ENCODE data around the gene GAL3ST3.
A peak's percentile ranks its signal among the peaks of the same experiment; 100 is the strongest.

The GAL3ST3 gene

DNA sequence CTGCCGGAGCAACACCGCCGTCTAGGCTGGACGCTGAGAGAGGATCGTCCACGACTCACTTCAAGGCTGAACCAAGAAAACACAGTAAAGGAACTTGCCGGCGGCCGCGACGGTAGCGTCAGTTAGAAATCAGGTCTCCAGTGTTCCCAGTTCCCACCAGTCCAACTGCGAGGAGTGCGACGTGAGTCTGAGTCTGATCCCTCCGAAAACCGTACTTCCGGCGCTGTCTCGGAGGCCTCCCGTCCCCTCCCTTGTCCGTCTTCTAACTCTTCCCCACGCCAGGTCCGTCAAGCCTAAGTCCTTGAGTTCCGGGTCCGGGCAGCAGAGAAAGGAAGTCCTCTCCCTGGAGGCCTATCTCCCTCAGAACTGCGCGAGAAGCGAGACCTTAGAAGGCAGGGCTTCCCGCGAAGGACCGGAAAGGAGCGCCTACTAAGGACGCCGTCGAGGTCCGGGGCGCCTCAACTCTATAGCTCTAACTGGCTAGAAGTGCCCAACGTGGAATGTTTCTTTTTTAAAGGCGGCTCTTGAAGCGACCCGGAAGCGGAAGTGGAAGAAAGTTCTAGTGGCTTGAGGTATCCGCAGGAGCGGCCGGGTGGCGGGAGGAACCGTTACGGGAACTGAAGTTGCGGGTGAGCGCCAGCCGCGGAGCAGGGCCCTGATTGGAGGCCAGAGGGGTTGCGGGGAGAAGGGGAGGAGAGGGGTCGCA, 46.9 kb downstream of the GAL3ST3 start, which contains the start of the genes BANF1 and EIF1AD:
TSS of gene BANF1 (plus strand) at position 562 of the 706 bp plus-strand sequence. CDS start 748 bp downstream, outside the sequence.
TSS of gene EIF1AD (minus strand) at position 216 of the 706 bp plus-strand sequence. CDS start 1,768 bp downstream, outside the sequence.
- DNase-seq (ENCODE audit: low read depth) = peak; percentile 99
- H3K4me3 ChIP-seq (replicated peaks; ENCODE audit: low read depth, low read length) = peak within 1 kb of the TSS; percentile 99
- TF ChIP-seq, protein P1, sequence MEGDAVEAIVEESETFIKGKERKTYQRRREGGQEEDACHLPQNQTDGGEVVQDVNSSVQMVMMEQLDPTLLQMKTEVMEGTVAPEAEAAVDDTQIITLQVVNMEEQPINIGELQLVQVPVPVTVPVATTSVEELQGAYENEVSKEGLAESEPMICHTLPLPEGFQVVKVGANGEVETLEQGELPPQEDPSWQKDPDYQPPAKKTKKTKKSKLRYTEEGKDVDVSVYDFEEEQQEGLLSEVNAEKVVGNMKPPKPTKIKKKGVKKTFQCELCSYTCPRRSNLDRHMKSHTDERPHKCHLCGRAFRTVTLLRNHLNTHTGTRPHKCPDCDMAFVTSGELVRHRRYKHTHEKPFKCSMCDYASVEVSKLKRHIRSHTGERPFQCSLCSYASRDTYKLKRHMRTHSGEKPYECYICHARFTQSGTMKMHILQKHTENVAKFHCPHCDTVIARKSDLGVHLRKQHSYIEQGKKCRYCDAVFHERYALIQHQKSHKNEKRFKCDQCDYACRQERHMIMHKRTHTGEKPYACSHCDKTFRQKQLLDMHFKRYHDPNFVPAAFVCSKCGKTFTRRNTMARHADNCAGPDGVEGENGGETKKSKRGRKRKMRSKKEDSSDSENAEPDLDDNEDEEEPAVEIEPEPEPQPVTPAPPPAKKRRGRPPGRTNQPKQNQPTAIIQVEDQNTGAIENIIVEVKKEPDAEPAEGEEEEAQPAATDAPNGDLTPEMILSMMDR (IDR thresholded peaks at IDR 0.05; ENCODE audit: low read length, missing control alignments) = no peak

DNA sequence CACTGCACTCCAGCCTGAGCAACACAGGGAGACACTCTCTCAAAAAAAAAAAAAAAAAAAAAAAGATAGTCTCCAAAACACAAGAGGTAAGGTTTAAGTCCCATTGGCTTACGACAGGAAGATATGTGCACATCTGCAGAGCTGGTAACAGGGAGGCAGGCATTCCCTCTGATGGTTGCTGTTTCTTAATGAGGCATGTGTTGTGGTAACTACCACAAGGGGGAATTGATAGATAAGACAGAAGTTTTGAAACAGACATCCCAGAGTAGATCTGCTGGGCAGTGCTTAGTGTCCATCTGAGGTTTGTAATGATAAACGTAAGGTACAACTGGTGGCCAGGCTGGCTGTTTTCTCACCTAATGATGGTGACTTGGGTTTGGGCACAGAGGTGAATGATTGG, 51.7 kb downstream of the GAL3ST3 start:
- TF ChIP-seq, protein P1 (IDR thresholded peaks at IDR 0.05; ENCODE audit: low read length, missing control alignments) = no peak
- no peak for DNase-seq (ENCODE audit: low read depth)
- H3K4me3 ChIP-seq (replicated peaks; ENCODE audit: low read depth, low read length) = no peak overlapping the region

DNA sequence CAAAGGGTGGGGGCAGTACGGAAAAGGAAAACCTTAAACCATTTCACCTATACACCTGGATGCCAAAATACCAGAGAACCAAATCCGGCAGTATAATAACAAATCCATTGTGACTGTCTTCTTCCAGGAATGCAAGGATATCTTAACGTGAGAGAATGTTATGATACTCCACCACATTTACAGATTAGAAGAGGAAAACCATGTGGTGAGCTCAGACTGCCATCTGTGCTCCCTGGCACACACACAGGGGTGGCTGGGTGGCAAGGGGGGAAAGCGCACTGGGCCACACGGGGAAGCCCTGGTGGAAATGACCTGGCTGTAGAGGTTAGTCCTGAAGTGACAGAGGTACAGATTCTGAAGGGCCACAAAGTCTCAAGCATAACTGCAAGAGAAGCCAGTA, 56.9 kb downstream of the GAL3ST3 start:
- no peak for DNase-seq (ENCODE audit: low read depth)
- TF ChIP-seq, protein P1 (IDR thresholded peaks at IDR 0.05; ENCODE audit: low read length, missing control alignments) = no peak
- H3K4me3 ChIP-seq (replicated peaks; ENCODE audit: low read depth, low read length) = no peak overlapping the region

All from fibroblast of pulmonary artery (primary cell).